Keratinocyte (primary cell): ENCODE measurements around the gene TACR2.

ENCODE experiments used
- EZH2 ChIP-seq: IDR thresholded peaks from one replicate; pipeline ENCODE4 v1.6.1; 2012; ENCODE audit warnings: inconsistent platforms, mild to moderate bottlenecking, low read length, moderate library complexity
- TF ChIP-seq, protein P1 (sequence below), 3 experiments: IDR thresholded peaks in 1 of 3; conservative IDR thresholded peaks in 1 of 3; optimal IDR thresholded peaks in 1 of 3; 2 replicates in 2 of 3; 3 replicates in 1 of 3; pipeline versions ENCODE3 to v1.5.1; 2011; ENCODE audit warnings: low read length in 3 of 3, mild to moderate bottlenecking in 3 of 3, moderate library complexity in 2 of 3, control low read depth in 1 of 3, inconsistent platforms in 1 of 3; ENCODE audit not compliant: insufficient read depth in 2 of 3; ENCODE audit errors: extremely low read depth in 1 of 3

DNA sequence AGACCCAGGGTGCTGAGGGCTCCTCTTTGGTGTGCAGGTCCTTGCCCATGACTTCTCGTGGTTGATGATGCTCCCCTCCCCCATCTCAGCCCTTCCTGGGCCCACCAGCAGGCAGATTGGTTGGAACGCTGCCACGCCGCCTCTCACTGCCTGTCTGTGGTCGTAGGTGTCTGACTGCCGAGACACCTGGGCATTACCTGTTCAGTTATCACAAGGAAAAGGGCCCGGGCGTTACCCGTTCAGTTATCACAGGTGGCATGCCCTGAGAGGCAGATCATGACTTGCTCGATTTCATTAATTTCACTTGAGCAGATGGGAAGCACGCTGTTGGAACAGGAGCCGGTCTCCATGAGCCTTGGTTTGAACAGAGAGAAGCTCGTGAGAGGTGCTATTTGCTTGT is 42.5 kb downstream of the TACR2 start:
- TF ChIP-seq, protein P1, sequence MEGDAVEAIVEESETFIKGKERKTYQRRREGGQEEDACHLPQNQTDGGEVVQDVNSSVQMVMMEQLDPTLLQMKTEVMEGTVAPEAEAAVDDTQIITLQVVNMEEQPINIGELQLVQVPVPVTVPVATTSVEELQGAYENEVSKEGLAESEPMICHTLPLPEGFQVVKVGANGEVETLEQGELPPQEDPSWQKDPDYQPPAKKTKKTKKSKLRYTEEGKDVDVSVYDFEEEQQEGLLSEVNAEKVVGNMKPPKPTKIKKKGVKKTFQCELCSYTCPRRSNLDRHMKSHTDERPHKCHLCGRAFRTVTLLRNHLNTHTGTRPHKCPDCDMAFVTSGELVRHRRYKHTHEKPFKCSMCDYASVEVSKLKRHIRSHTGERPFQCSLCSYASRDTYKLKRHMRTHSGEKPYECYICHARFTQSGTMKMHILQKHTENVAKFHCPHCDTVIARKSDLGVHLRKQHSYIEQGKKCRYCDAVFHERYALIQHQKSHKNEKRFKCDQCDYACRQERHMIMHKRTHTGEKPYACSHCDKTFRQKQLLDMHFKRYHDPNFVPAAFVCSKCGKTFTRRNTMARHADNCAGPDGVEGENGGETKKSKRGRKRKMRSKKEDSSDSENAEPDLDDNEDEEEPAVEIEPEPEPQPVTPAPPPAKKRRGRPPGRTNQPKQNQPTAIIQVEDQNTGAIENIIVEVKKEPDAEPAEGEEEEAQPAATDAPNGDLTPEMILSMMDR (optimal IDR thresholded peaks at IDR 0.05 in 1 of 3, IDR thresholded peaks at IDR 0.05 in 1 of 3, conservative IDR thresholded peaks at IDR 0.05 in 1 of 3; ENCODE audit: extremely low read depth in 1 of 3, insufficient read depth in 2 of 3, low read length in 3 of 3) = no peak
- no peak for TF ChIP-seq EZH2
